Superior temporal gyrus (tissue), 1 donor: Measurements from ENCODE around the gene CROCC2.

Source experiments
- DNase-seq: peaks from one replicate; pipeline ENCODE4 v3.0.0-alpha.2; 2016; ENCODE audit errors: extremely low spot score

Gene CROCC2

DNA sequence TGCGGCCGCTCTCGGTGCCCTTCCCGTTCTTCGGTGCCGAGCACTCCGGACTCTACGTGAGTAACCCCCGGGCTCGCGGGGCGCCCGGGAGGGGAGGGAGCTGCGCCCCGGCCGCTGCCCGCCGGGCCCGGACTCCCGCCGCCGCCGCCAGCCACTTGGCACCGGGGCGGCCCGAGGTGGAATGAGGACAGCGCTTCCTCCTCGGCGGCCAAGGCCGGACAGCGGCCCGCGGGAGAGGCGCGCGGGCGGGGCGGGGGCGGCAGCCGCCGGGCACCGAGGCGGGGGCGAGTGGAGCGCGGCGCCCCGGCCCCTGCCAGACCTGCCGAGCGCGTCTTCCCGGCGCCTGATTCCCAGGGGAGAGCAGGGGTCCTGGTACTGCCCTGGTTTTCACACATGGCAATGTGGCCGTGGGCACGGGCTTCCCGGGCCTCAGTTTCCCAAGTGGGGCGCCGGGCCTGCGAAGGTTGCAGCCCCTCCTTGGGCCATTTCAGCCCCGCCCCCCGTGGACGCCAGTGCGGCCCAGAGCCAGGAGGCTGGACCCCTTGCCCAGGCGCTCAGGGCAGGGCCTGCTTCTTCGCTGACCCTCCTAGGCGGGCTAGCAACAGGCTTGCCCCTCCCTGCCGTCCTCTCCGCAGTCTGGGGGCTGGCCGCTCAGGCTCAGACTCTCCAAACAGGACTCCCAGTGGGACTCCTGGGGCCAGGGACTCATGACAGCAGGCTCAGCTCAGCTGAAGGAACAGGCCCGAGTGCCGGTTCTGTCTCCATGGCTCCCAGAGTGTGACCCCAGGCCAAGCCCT lies 93.1 kb downstream of the CROCC2 start:
- no peak for DNase-seq

DNA sequence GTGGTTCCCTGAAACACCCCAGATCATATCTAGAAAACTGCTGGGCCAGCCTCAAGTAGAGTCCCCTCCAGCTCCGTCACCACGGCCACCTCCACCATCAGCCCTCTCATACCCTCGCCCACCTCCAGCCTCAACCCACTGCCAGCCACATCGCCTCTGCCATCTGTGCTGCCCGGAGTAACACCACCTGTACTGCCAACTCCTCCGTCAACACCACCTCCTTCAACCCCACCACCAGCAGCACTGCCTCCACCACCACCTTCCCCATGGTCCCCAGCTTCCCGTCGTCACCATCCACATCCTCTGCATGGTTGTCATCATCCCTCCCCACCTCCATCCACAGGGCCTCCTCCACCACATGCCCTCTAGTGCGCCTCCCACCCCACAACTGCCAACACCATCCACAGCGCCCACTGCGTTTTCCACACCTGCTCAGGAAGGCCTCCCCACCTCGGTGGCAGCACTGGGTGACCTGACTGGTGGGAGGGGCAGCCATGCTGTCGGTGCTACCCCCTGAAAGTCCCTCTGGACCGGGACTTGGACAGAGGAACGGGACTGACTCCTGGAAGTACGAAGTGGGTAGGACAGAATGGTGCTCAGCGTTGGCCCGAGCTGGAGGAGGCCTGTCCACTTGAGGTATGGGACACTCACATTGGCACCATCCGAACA lies 93.9 kb downstream of the CROCC2 start:
- DNase-seq = no peak

DNA sequence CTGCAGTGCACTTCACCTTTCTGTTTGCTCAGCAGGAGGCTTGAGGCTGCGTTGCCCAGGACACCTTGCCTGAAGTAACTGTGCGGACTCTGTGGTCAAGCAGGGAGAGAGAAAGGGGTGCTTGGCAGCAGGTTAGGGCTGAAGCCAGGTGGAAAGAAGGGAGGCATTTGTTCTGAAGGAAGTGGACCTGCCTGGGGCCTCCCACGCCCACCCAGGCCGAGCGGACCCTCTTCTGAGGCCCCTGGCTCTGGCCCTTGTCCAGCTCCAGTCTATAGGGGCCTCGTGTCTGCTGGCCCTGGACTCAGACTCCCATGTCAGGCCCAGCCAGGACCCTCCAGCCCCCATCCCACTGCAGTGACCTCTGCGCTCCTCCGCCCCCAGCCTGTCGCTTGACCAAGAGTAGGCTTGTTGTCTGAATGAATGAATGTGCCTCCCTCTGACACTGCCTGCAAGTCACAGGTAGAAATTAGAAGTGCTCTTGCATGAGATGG lies 94.7 kb downstream of the CROCC2 start:
- DNase-seq = no peak

DNA sequence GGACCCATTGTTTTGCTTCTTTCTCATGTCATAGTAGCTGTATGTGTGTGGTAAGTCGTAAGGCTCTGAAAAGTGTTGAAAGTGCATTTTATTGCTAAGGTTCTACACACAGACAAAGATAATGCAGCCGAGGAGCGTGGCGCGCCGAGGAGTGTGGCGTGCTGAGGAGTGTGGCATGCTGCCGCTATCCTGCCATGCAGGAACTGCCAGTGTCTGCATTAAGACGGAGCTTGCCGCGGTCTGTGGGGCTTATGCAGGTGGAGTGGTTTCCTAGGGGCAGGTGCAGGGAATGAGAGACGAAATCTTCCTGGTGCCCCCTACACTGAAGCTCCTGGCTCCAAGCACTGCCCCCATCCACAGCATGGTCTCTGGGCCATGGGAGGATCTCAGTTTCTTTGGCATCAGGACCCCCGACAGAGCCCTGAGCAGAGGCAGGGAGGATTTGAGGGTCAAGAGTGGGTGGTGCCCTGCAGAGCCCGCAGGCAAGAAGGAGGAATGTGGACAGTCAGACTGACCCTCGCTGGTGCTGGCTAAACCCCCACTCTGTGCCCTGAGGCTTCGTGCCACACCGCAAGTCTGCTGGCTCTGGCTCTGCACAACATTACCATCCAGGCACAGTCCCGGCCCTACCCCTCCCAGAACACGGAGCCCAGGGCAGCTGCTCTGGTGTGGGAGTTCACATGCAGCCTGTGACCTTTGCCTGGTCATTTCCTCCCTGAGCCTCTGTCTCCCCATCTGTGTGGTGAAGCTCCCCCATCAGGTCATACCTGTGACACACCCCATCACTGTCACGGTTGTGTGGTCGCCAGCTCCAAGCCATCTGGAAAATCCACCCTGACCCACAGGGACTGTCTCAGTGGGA lies 95.5 kb downstream of the CROCC2 start:
- no peak for DNase-seq

DNA sequence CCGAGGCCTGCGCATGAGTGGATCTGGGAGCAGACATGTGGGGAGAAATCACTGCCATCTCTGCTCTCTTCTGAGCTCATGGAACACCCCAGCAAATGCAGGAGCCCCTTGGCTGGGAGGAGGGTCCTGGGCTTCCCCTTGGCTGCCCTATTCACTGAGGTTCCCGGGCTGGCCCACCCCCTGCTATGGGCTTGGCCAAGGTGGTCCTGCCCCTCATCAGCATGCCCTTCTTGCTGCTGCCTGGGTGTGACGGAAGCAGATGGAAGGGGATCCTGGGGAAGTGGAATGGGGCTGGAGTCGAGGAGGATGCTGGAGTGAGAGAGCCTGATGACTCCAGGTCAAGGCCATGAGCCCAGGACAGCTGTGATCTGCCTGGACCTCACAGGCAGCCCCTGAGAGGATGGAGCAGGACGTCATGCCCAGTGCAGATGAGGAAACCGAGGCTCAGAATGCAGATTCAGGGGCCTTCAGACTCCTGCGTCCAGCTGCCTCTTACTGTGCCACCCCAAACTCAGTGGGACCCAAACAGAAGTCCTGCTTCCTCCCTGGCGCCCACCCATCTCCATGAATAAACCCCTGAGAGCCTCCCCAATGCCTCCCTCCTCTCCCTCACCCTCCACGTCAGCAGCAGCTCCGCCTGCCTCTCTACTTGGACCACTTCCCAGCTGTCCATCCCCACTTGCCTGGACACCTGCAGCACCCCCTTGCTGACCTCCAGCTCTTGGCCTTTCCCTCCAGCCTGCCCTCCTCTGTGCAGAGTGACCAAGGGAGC lies 96.3 kb downstream of the CROCC2 start:
- no peak for DNase-seq

DNA sequence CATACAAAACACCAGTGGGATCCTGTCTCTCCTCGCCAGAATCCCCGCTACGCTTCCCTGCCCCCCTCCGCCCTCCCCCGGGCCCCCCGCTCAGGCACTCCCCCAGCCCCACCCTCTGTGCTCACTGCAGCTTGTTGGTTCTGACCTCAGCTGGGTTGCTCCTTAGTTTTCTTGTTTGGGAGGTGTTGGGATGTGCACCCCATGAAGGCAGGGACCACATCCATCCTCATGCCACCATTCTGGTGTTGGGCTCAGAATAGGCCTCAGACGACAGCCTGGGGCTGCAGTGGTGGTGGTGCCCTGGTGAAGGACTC lies 96.9 kb downstream of the CROCC2 start:
- DNase-seq = no peak

DNA sequence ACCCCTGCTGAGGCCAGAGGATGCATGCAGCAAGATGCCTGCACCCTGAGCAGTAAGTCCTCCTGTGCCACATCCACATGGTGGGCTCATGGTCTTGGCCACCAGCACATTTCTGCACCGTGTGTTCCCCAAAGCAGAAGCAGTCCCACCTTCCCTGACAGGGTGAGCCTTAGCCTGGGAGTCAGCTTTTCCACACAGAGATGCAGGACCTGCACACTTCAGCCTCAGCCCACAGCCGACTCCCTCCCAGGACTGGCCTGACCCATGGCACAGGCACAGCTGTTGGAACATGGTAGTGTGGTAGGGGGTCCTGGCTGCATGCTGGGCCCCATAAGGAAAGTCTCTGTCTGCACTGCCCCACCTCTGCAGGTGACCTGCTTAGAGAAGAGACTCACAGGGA lies 97.2 kb downstream of the CROCC2 start:
- DNase-seq = no peak

DNA sequence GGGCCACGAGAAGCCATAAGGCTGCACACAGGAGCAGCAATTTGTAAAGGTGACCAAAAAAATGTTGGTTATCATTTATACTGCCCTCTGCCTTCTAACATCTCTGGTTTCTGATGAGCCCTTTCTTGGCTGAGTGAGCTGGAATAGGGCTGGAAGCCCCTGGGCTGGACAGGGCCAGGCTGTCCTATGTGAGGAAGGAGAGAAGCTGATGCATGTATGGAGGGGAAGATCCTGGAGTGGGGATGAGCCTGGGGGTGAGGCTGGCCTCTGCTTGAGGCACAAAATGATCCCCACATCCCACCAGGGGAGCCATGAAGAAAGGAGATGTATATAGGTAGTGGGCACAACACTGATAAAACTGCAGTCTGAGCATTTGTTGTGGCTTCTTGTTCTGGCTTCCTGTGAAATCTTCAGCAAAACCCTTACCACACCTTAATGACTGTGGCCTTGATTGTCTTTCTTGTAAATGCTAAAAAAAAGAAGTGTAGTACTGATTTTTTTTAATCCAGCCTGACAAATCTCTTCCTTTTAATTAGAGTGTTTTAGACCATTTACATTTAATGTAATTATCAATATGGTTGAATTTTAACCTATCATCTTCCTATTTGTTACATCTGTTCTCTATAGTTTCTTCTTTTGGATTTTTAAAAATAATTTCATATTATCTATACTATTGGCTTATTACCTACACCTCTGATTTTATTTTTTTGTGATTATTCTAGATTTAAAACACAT lies 97.9 kb downstream of the CROCC2 start:
- DNase-seq = no peak

DNA sequence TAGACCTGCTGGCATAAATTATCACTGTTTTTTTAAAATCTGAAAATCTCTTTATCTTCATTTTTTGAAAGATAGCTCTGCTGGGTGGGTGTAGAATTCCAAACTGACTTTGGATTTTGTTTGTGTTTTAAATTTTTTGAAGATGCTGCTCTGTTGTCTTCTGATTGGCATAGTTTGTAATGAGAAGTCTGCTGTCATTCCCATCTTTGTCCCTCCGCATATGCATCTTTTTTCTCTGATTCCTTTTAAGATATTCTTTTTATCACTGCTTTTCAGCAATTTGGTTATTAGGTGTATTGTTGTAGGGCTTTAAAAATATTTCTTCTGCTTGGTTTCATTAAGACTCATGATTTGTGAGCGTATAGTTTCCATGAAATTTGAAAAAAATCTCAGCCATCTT lies 99.4 kb downstream of the CROCC2 start:
- DNase-seq = no peak

DNA sequence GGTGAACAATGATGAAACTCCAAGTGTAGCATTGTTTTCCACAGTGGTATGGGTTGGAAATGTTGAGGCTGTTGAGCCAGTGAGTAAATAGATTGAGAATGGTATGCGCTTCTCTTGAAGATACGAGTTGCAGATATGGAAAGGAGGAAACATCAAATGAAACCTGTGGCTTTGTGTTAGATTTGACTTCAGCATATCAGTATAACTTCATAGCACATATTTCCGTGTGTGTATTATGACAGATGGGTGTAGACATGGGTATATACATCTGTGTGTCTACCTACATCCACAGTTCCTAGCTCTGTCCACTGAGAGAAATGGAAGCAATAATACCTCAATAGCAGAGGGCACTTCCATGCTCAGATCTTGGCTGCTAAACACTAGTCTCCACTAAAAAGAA lies 100.3 kb downstream of the CROCC2 start:
- no peak for DNase-seq

DNA sequence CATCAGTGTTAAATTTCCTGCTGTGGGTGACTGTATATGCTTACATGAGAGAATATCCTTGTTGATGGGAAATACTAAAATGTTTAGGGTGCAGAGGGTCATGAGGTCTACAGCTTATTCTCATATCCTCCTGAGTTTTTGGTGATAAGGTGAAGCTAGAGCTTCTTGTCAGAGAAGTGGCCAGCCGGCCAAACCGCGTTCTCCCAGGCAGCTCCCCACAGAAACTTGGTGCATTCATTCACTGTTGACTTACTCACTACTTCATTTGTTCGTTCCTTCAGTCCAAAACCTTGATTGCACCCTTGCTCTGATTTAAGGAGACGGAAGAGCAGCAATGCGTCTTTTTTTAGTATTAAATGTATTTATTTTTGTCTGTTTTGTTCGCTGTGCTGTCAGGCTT lies 101.0 kb downstream of the CROCC2 start:
- DNase-seq = no peak

DNA sequence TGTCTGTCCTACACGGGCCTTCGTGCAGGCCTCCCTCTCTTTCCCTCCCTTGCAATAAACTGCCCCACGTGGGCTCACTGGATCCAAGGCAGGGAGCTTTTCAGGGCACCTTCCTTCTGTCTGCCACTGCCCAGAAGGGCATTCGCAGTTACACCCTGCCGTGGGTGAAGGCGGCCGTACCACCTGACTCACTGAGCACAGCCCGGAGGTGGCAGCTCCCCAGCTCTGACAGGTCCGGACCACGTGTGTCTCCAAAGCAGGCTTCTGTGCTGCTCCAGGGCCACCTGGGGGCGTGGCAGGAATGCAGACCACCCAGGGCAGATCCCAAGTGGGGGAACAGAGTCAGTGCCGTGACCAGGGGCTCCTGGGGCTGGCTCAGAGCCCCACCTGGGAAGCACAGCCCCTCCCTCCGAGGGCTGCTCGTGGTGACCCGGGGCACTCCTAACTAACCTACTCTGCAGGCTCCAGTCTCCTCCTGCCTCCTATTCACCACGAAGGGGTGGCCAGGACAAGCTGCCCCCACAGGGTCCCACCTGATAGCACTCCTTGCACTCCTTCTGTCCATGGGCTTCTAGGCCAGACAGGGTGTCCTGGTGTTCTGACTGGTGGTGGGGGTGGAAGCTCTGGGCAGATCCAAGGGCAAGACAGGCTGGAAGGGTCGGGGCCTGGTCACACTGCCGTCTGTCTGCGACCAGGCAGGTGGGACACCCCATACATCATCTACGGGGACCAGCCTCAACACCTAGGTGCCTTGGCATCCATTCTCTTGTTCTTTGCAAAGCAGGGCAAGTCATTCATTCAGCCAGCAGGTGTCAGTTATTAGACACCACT lies 102.0 kb downstream of the CROCC2 start:
- no peak for DNase-seq

DNA sequence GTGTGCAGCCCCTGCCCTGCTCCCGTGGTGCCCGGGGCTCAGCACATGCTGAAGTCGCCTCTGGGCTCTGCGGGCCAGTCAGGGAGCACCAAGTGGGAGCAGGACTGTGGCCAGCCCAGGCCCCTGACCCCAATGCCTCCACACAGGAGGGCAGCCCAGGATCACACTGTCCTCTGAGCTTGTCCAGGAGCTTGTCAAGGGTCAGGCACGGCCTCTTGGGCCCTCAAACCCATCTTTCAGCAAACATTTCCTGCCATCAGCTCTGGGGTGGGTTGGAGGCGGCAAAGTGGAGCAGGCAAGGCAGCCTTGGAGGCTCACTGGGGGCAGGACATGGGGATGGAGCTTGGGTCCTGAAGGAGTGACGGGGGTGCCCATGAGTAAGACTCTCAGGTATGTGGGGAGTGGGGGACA lies 102.6 kb downstream of the CROCC2 start:
- DNase-seq = no peak

DNA sequence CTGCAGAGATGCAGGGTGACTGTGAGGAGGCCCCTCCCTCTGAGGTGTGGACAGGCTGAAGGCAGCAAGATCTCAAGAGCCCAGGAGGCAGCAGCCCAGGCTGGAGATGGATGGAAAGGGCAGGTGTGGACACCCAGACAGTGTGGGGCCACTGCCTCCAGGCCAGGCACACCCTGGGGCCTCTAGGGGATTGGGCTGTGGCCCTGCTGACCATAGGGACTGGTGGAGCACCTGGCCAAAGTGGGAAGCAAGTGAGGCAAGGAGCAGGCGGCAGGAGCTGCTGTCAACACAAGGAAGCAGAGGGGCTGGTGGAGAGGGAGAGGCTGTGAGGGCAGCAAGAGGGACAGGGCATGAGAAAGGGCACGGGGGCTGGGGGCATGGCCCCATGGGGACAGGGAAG lies 103.1 kb downstream of the CROCC2 start:
- no peak for DNase-seq

DNA sequence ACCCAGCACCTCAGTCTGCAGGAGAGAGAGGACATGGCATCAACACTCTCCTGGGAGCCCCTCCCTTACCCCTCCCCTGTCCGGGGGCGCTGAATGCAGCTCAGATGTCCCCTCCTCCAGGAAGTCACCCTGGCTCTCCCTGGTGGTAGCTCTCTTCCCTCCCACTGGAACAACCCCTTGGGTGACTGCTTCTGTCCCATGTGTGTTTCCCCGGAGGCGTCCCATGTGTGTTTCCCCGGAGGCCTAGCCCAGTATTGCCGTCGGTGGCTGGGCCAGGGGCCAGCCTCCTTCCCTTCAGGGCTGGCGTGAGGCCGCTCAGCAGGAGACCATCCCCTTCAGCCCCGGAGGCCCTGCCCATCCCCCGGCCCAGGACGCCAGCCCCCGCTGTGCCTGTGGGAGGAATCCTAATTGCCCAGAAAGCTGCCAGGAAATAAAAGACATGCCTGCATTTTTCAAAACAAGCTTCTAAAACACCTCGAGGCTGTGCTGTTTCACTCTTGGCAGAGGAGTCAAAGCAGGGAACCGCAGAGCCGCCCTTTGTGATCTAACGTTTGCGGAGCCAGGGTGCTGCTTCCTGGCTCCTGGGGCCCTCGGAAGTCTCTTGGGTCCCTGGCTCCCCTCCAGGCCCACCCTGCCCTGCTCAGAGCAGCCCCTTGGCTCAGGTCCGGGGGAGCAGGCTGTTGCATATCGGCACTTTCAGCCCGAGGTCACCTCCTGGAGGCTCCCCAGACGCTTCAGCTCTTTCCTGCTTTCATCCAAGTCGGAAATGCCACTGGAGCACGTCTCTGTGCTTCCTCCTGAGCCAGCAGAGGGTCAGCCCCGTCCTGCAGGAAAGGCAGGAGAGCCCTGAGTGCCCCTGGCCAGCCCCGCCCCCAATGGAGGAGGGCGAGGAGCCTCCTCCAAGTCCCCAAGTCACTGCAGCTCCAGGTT lies 103.7 kb downstream of the CROCC2 start:
- DNase-seq = peak; percentile 30

DNA sequence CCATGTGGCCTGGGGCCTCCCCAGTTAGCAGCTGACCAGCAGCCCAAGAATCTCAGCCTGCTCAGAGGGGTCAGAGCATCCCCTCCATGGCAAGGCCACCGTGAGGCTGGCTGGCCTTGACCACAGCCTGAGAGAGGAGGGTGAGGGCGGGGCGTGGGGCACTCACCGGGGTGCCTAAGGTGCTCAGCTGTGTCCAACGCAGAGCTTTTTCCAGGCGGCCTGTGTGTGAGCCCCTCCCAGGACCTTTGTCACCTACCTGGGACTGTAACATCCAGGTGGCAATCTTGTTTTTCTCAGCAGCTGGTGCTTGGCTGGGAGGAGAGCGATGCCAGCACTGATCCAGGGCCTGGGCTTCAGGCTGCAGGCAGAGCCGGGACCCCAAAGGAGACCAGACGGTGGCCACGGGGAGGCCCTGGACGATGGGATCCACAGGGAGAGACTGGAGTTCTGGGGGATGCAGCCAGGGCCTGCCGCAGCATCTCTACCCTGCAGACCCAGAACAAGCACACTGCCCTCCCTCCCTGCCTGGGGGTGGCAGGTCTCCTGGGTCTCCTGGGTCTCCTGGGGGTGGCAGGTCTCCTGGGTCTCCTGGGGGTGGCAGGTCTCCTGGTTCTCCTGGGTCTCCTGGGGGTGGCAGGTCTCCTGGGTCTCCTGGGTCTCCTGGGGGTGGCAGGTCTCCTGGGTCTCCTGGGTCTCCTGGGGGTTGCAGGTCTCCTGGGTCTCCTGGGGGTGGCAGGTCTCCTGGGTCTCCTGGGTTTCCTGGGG lies 104.6 kb downstream of the CROCC2 start:
- no peak for DNase-seq

DNA sequence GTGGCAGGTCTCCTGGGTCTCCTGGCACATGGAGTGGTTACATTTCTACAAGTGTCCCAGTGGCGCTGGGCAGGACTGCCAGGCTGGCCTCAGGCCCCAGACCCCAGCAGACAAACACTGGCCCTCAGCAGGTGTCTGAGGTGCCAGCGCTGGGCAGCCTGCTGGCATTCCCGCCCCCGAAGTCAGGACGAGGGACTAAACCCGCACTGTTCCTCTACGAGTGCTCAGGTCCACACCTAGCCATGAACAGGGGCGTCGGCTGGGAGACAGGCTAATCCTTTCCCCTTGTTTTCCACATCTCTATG lies 105.1 kb downstream of the CROCC2 start:
- no peak for DNase-seq

DNA sequence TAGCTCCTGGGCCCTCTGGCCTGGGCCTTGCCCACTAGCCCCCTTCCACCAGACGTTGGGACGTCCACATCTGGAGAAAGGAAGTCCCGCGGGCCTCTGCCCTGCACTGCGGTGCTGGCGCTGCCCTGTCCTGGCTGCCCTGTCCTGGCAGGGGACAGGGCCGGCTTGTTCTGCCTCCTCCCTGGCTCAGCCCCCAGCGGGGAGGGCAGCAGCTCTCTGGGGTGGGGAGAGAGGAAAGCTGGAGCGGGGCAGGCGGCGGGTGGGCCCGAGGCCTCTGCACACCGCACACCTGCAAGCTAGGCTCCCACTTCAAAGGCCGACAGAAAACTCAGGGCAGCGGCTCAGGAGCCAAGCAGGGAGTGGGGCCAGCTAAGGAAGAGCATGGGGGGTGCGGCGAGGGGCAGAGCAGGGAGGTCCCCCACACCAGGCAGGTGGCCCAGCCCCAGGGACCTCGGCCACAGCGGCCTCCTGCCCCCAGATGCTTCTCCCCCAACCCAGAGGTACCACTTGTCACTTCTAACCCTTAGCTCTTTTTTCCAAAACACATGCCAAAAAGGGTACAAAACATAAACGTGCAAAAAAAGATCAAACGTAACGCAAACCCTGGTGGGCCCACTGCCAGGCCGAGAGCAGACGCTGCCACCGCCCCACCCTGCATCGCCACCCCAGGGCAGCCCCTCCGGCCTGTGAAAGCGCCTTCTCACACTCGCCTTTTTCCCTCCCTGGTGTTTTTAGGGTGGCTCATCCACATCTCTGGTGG lies 105.8 kb downstream of the CROCC2 start:
- no peak for DNase-seq
